Activated naive CD8-positive, alpha-beta T cell (primary cell): ENCODE data around the gene CIART.

Source experiments
- H3K27ac Mint-ChIP-seq: one replicate; pipeline ENCODE4 v1.8.0; 2021; ENCODE audit warnings: mixed read lengths
- H3K27me3 Mint-ChIP-seq: one replicate; pipeline ENCODE4 v1.8.0; 2021; ENCODE audit warnings: mixed read lengths
- H3K36me3 Mint-ChIP-seq: one replicate; pipeline ENCODE4 v1.8.0; 2021; ENCODE audit warnings: mixed read lengths
- H3K4me1 Mint-ChIP-seq: one replicate; pipeline ENCODE4 v1.8.0; 2021; ENCODE audit warnings: low read depth, mixed read lengths
- H3K4me3 Mint-ChIP-seq: one replicate; pipeline ENCODE4 v1.8.0; 2021; ENCODE audit warnings: mild to moderate bottlenecking, mixed read lengths
- H3K9me3 Mint-ChIP-seq: one replicate; pipeline ENCODE4 v1.8.0; 2021; ENCODE audit warnings: low read depth, mixed read lengths

The CIART gene

DNA sequence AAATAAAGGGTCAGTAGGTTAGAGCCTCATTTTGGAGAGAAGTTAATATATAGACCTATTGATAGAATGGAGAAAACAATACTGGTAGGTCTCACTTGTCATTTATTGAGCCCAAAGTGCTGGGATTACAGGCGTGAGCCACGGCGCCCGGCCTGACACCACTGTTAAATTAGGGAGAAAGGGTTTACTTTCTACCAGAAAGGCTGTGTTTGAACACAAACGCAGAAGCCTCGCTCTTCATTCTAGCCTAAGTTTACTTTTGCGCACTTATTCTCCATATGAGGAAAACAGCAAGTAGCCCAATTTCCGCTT, 38.3 kb downstream of the CIART start:
- Mint-ChIP-seq H3K4me3 (peak overlapping the region; percentile 100), H3K27me3 (no peaks in the 10 kb centered on the region), H3K9me3 (no peaks in the 10 kb centered on the region), H3K27ac (peak overlapping the region; percentile 100), H3K36me3 (peaks cover 3% of the 10 kb centered on the region), H3K4me1 (peaks cover 31% of the 10 kb centered on the region)

DNA sequence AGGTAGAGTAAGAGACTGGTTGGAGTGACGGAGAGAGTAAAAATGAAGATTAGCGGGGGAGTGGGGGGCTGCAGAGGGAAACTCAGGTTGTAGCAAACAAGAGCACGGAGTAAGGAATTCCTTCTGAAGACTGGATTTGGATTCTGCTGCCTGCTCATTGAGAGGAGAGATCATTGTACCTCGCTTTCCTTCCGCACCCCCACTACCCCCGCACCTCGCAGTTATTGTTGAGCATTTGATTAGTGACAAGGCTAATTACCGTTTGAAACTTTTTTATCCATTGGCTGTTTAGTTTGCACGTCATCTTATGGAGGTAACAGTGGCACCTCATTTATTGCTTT, 39.4 kb downstream of the CIART start:
- Mint-ChIP-seq H3K4me1 (peaks cover 41% of the 10 kb centered on the region), H3K27ac (peak overlapping the region; percentile 100), H3K9me3 (no peaks in the 10 kb centered on the region), H3K4me3 (peak overlapping the region; percentile 100), H3K27me3 (no peaks in the 10 kb centered on the region), H3K36me3 (peaks cover 5% of the 10 kb centered on the region)

DNA sequence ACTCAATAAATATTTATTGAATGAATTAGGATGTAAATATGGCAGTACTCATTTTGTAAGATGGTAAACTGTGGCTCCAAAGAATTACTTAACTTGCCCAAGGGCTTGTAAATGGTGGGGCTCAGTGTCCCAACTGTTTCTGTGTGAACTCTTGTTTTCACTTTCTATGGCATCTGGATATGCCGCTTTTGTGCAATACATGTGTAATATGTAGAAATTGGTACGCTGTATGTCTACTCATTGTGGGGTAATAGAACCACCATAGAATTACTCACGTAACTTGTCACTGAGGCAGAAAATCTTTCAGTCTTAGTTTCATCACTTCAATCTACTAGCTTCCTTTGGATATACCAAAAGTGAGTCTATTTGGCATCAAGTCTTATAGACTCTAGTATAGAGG, 40.0 kb downstream of the CIART start:
- Mint-ChIP-seq H3K4me1 (peaks cover 42% of the 10 kb centered on the region), H3K27me3 (no peaks in the 10 kb centered on the region), H3K27ac (peak overlapping the region; percentile 100), H3K4me3 (peak overlapping the region; percentile 100), H3K9me3 (no peaks in the 10 kb centered on the region), H3K36me3 (peaks cover 5% of the 10 kb centered on the region)

DNA sequence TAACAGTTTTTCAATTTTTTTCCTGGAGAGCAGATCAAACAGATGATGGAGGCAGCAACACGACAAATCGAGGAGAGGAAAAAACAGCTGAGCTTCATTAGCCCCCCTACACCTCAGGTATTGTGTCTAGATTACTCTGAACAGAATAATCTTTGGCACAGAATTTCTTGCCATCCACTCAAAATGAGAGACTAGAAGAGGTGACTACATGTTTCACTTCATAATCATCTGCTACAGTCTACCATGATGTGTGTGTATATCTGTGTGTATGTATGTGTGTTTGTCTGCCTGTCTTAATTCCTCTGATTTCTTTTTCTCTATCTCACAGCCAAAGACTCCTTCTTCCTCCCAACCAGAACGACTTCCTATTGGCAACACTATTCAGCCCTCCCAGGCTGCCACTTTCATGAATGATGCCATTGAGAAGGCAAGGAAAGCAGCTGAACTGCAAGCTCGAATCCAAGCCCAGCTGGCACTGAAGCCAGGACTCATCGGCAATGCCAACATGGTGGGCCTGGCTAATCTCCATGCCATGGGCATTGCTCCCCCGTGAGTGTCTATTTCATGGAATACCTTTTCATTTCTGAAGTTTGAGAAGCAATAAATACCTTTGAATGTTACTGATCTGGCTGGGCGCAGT, 50.4 kb downstream of the CIART start:
- peaks cover 3% of the 10 kb centered on the region for H3K36me3 Mint-ChIP-seq
- no peak overlapping the region for H3K4me3 Mint-ChIP-seq
- no peaks in the 10 kb centered on the region for H3K9me3 Mint-ChIP-seq
- no peak overlapping the region for H3K27ac Mint-ChIP-seq
- H3K27me3 Mint-ChIP-seq: no peaks in the 10 kb centered on the region
- H3K4me1 Mint-ChIP-seq: peaks cover 4% of the 10 kb centered on the region
